CD4-positive, CD25-positive, alpha-beta regulatory T cell (primary cell): ENCODE results near the gene RAMP2. TPM values are rescaled to one million over a fixed set of nuclear protein-coding genes. Genes with fewer than 3 reads are reported as not detected.

Experiments used
- ATAC-seq, 2 donors: fragments of 150-1000 bp; cut with Tn5 transposase; one replicate each; pipeline ENCODE4 v1.10.0; 2021; ENCODE audit warnings: low read depth in 2 of 2, moderate number of reproducible peaks in 2 of 2, moderate library complexity in 1 of 2
- DNase-seq, 3 donors: peaks; one replicate each; pipeline versions ENCODE4 v3.0.0 to v3.0.0-alpha.2; 2012 to 2022; ENCODE audit warnings: mixed read lengths in 1 of 3
- H3K27ac ChIP-seq: one replicate; pipeline ENCODE4 v1.7.0; 2013; ENCODE audit warnings: mild to moderate bottlenecking, low read length; ENCODE audit not compliant: insufficient read depth, poor library complexity, severe bottlenecking
- H3K27me3 ChIP-seq: one replicate; pipeline ENCODE4 v1.7.0; 2013; ENCODE audit warnings: low read length; ENCODE audit not compliant: control insufficient read depth, insufficient read depth
- H3K36me3 ChIP-seq: one replicate; pipeline ENCODE4 v1.7.0; 2013; ENCODE audit warnings: mild to moderate bottlenecking, low read length, moderate library complexity; ENCODE audit not compliant: control insufficient read depth, insufficient read depth
- H3K4me1 ChIP-seq: 2 replicates; pipeline ENCODE4 v1.7.0; 2013; ENCODE audit warnings: mild to moderate bottlenecking, low read length; ENCODE audit not compliant: insufficient read depth, control insufficient read depth, poor library complexity, severe bottlenecking
- H3K4me3 ChIP-seq: one replicate; pipeline ENCODE4 v1.7.0; 2013; ENCODE audit warnings: low read depth, mild to moderate bottlenecking, low read length, moderate library complexity
- H3K9me3 ChIP-seq, 2 experiments: 1 replicate in 1 of 2; 2 replicates in 1 of 2; pipeline ENCODE4 v1.7.0; 2013; ENCODE audit warnings: low read length in 2 of 2, mild to moderate bottlenecking in 1 of 2, moderate library complexity in 1 of 2; ENCODE audit not compliant: control insufficient read depth in 2 of 2
- H3K27ac Mint-ChIP-seq, 3 donors: one replicate each; pipeline ENCODE4 v1.8.0; 2020 to 2022; ENCODE audit warnings: mild to moderate bottlenecking in 3 of 3, mixed read lengths in 3 of 3, moderate library complexity in 2 of 3
- H3K27me3 Mint-ChIP-seq: one replicate; pipeline ENCODE4 v1.8.0; 2022; ENCODE audit warnings: mild to moderate bottlenecking, mixed read lengths
- H3K36me3 Mint-ChIP-seq: one replicate; pipeline ENCODE4 v1.8.0; 2020; ENCODE audit warnings: mixed read lengths
- H3K4me1 Mint-ChIP-seq, 4 donors: one replicate each; pipeline ENCODE4 v1.8.0; 2020 to 2022; ENCODE audit warnings: mixed read lengths in 4 of 4, mild to moderate bottlenecking in 1 of 4
- H3K4me3 Mint-ChIP-seq, 4 donors: one replicate each; pipeline ENCODE4 v1.8.0; 2020 to 2022; ENCODE audit warnings: mild to moderate bottlenecking in 4 of 4, mixed read lengths in 4 of 4, moderate library complexity in 3 of 4
- H3K9me3 Mint-ChIP-seq, 7 donors: one replicate each; pipeline ENCODE4 v1.8.0; 2020 to 2022; ENCODE audit warnings: mixed read lengths in 7 of 7, mild to moderate bottlenecking in 3 of 7, moderate library complexity in 2 of 7
- polyA plus RNA-seq, 4 donors: library from polyadenylated mRNA; unstranded; fragments of 300-500 nt; fragmentation: Illumina TruSeq; gene quantifications; one replicate each; pipeline ENCODE4 v1.2.3, GENCODE V29; 2021
- total RNA-seq: library from RNA; stranded (reverse); gene quantifications from one replicate; pipeline ENCODE4 v1.2.3, GENCODE V29; 2022

The RAMP2 gene
- total and polyA plus RNA-seq, 5 donors from 2014 or later = not detected

DNA sequence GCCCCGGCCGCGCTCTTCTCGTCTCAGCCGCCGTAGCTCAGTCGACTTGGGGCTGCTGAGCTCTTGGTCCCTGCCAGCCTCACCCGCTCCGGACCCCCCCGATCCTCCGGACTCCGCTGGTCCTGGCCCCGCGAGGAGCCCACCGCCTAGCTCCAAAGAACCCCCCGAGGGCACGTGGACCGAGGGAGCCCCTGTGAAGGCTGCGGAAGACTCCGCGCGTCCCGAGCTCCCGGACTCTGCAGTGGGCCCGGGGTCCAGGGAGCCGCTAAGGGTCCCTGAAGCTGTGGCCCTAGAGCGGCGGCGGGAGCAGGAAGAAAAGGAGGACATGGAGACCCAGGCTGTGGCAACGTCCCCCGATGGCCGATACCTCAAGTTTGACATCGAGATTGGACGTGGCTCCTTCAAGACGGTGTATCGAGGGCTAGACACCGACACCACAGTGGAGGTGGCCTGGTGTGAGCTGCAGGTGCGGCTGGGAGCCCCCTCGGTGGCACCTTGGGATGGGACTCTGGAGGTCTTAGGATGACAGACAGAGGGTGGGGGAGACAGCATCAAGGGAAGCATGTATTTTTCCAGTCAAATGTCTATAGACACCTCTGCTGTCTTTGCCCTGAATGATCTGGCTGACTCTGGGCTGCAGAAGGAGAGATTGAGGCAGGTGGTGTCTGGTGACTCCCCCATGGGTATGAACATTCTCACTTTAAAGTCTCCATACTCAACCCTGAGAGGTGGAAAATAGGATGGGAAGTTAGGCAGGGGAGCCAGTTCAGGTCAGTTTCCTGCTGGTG, 20.0 kb downstream of the RAMP2 start:
- H3K27ac Mint-ChIP-seq = no peak overlapping the region
- H3K4me3 Mint-ChIP-seq = peak overlapping the region in 3 of 4 donors; percentile 6 to 44 (median 42)
- ATAC-seq = peak in 1 of 2 donors; percentile 7

GRCh38 chr17:42781639-42782165, 20.7 kb downstream of the RAMP2 start:
- Mint-ChIP-seq H3K9me3 (peaks cover 0 to 4% (median 0%) of the 10 kb centered on the region in 7 donors), H3K27me3 (peaks cover 63% of the 10 kb centered on the region), H3K36me3 (peaks cover 27% of the 10 kb centered on the region), H3K27ac (no peak overlapping the region), H3K4me3 (peak overlapping the region in 1 of 4 donors; percentile 6), H3K4me1 (peaks cover 0 to 39% (median 15%) of the 10 kb centered on the region in 4 donors)
- Histone ChIP-seq H3K27ac (no peak overlapping the region), H3K4me3 (no peak overlapping the region), H3K4me1 (peaks cover 13% of the 10 kb centered on the region), H3K27me3 (peaks cover 26% of the 10 kb centered on the region), H3K9me3 (no peaks in the 10 kb centered on the region), H3K36me3 (peaks cover 31% of the 10 kb centered on the region)
- DNase-seq = no peak
- ATAC-seq = no peak

More for the DNA sequence above, 20.0 kb downstream of the RAMP2 start:
- Histone ChIP-seq H3K27ac (no peak overlapping the region), H3K27me3 (peaks cover 26% of the 10 kb centered on the region), H3K4me1 (peaks cover 13% of the 10 kb centered on the region), H3K36me3 (peaks cover 35% of the 10 kb centered on the region), H3K4me3 (no peak overlapping the region), H3K9me3 (no peaks in the 10 kb centered on the region)
- Mint-ChIP-seq H3K27me3 (peaks cover 57% of the 10 kb centered on the region), H3K4me1 (peaks cover 0 to 39% (median 15%) of the 10 kb centered on the region in 4 donors), H3K9me3 (peaks cover 0 to 4% (median 0%) of the 10 kb centered on the region in 7 donors), H3K36me3 (peaks cover 27% of the 10 kb centered on the region)
- no peak for DNase-seq

DNA sequence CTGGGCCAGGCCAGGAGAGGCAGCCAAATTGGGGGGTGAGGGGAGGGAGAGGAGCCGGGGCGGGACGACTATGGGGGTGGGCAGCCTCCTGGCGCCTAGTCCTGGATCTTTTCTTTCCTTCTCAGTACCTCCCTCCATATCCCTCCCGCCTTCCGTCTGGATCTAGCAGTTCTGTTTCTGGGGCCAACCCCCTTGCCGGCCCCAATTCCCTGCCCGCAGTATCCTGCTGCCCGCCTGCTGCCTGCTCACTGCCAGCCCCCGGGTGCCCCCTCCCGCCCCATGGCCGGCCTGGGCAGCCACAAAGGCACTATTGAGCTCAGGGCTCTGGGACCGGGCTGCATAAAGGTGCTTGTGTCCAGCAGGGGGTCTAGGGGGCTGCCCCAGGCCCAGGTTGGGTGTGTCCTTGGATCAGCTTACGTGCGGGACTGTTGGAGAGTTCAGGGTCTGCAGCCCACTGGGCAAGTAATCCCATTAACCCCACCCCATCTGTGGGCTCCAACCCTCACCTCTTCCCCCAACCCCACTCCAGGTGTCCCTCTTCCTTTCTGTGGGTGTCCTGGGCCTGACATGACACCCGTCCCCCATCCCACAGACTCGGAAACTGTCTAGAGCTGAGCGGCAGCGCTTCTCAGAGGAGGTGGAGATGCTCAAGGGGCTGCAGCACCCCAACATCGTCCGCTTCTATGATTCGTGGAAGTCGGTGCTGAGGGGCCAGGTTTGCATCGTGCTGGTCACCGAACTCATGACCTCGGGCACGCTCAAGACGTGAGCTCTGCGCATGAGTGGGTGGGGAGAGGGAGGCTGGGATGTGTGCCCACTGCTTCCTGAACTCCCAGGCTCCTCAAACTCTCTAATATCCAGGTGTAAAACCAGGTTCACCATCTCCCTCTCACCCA, 21.4 kb downstream of the RAMP2 start:
- Mint-ChIP-seq H3K4me3 (peak overlapping the region in 1 of 4 donors; percentile 54), H3K27me3 (peaks cover 70% of the 10 kb centered on the region), H3K36me3 (peaks cover 27% of the 10 kb centered on the region), H3K27ac (no peak overlapping the region), H3K4me1 (peaks cover 0 to 39% (median 15%) of the 10 kb centered on the region in 4 donors), H3K9me3 (peaks cover 0 to 4% (median 0%) of the 10 kb centered on the region in 7 donors)
- ATAC-seq (no peak), DNase-seq (no peak)
- no peak overlapping the region for H3K4me3 ChIP-seq
- H3K27me3 ChIP-seq = peaks cover 26% of the 10 kb centered on the region
- peaks cover 13% of the 10 kb centered on the region for H3K4me1 ChIP-seq
- H3K36me3 ChIP-seq = peaks cover 25% of the 10 kb centered on the region
- no peak overlapping the region for H3K27ac ChIP-seq
- no peaks in the 10 kb centered on the region for H3K9me3 ChIP-seq

- no peak overlapping the region for H3K4me3 ChIP-seq
- H3K36me3 ChIP-seq = peaks cover 17% of the 10 kb centered on the region
- DNase-seq (no peak), ATAC-seq (no peak)
- H3K4me1 ChIP-seq = peaks cover 13% of the 10 kb centered on the region
- Mint-ChIP-seq H3K27ac (no peak overlapping the region), H3K4me1 (peaks cover 0 to 39% (median 15%) of the 10 kb centered on the region in 4 donors), H3K36me3 (peaks cover 20% of the 10 kb centered on the region), H3K27me3 (peaks cover 75% of the 10 kb centered on the region), H3K9me3 (peaks cover 0 to 4% (median 1%) of the 10 kb centered on the region in 7 donors), H3K4me3 (peak overlapping the region in 1 of 4 donors; percentile 54)
- H3K9me3 ChIP-seq = no peaks in the 10 kb centered on the region
- H3K27me3 ChIP-seq = peaks cover 26% of the 10 kb centered on the region
- H3K27ac ChIP-seq = no peak overlapping the region
Observed at GRCh38 chr17:42783062-42783790, 22.2 kb downstream of the RAMP2 start.

GRCh38 chr17:42783791-42784138, 22.7 kb downstream of the RAMP2 start:
- Mint-ChIP-seq H3K9me3 (peaks cover 0 to 4% (median 1%) of the 10 kb centered on the region in 7 donors), H3K4me3 (no peak overlapping the region)

GRCh38 chr17:42784409-42784808, 23.4 kb downstream of the RAMP2 start:
- Histone ChIP-seq H3K9me3 (no peaks in the 10 kb centered on the region), H3K4me1 (peaks cover 13% of the 10 kb centered on the region), H3K36me3 (peaks cover 5% of the 10 kb centered on the region), H3K27ac (no peak overlapping the region), H3K4me3 (no peak overlapping the region), H3K27me3 (peaks cover 26% of the 10 kb centered on the region)
- Mint-ChIP-seq H3K27me3 (peaks cover 80% of the 10 kb centered on the region), H3K9me3 (peaks cover 0 to 4% (median 1%) of the 10 kb centered on the region in 7 donors), H3K27ac (no peak overlapping the region), H3K4me3 (peak overlapping the region in 3 of 4 donors; percentile 11 to 72 (median 44)), H3K4me1 (peaks cover 0 to 36% (median 14%) of the 10 kb centered on the region in 4 donors), H3K36me3 (peaks cover 12% of the 10 kb centered on the region)
- DNase-seq = no peak
- ATAC-seq = no peak

More at GRCh38 chr17:42783791-42784138, 22.7 kb downstream of the RAMP2 start:
- H3K4me3 ChIP-seq = no peak overlapping the region
- peaks cover 26% of the 10 kb centered on the region for H3K27me3 ChIP-seq
- Mint-ChIP-seq H3K4me1 (peaks cover 0 to 39% (median 15%) of the 10 kb centered on the region in 4 donors), H3K36me3 (peaks cover 15% of the 10 kb centered on the region), H3K27me3 (peaks cover 80% of the 10 kb centered on the region), H3K27ac (no peak overlapping the region)
- peaks cover 11% of the 10 kb centered on the region for H3K36me3 ChIP-seq
- peaks cover 13% of the 10 kb centered on the region for H3K4me1 ChIP-seq
- H3K9me3 ChIP-seq = no peaks in the 10 kb centered on the region
- ATAC-seq (no peak), DNase-seq (no peak)
- no peak overlapping the region for H3K27ac ChIP-seq
